ENCODE measurements around the gene LRCH1. TPM values are rescaled to one million over a fixed set of nuclear protein-coding genes. Genes with fewer than 3 reads are reported as not detected.

LRCH1 gene
- total and polyA plus RNA-seq, 2 experiments from 2014 or later, result 3.9 to 9.2 TPM

DNA sequence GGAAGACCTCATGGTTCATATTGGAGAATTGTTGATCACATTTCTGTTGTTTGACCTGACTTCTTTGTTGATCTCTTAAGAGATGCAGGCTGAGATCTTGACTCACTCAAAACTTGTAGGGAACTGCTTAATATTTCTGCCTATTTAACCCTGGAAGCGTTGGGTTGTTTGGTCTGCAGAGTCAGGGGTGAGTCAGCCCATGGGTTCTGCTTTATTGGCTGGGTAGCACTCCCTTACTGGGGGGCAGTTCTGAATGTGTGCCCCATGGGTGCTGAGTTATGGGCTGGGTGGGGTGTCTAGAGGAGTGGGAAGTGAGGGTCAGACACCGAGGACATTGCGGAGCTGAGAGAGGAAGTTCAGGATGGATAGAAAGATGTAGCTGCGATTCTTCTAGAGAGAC is 87.9 kb downstream of the LRCH1 start:
- peaks cover 6% of the 10 kb centered on the region for H3K27me3 Mint-ChIP-seq (ENCODE audit: insufficient read depth, low read depth, poor library complexity)
- Histone ChIP-seq H3K4me1 (ENCODE audit: insufficient read depth) (peaks cover 7% of the 10 kb centered on the region), H4K20me1 (replicated peaks; ENCODE audit: insufficient read depth) (no peaks in the 10 kb centered on the region; the same call in 1 of the 2 replicates), H3F3A (replicated peaks; ENCODE audit: low read depth) (no peaks in the 10 kb centered on the region), H3K27me3 (ENCODE audit: insufficient read depth) (no peaks in the 10 kb centered on the region), H2AFZ (no peak overlapping the region), H3K4me2 (no peak overlapping the region), H3K79me2 (replicated peaks; ENCODE audit: insufficient read depth) (peaks cover 20% of the 10 kb centered on the region), H3K9me2 (ENCODE audit: insufficient read depth) (no peaks in the 10 kb centered on the region; the same call in 1 of the 2 replicates), H3K4me3 (no peak overlapping the region), H3K27ac (ENCODE audit: low read depth) (no peak overlapping the region), H3K36me3 (ENCODE audit: insufficient read depth) (no peaks in the 10 kb centered on the region)
- no peak for ATAC-seq
- H3K4me1 Mint-ChIP-seq, result peaks cover 41% of the 10 kb centered on the region
- TF ChIP-seq POLR2AphosphoS5 (IDR thresholded peaks at IDR 0.05; ENCODE audit: low read depth) (no peak), ZNF114 (CRISPR knock-in tag; IDR thresholded peaks at IDR 0.05) (no peak), STAT1 (IDR thresholded peaks at IDR 0.05; ENCODE audit: unreplicated experiment) (no peak), JUNB (IDR thresholded peaks at IDR 0.05; ENCODE audit: unreplicated experiment) (no peak), ZNF331 (CRISPR knock-in tag; IDR thresholded peaks at IDR 0.05; ENCODE audit: low read depth) (no peak), NANOG (IDR thresholded peaks at IDR 0.05; ENCODE audit: borderline replicate concordance) (no peak), EZH2phosphoT487 (IDR thresholded peaks at IDR 0.05; ENCODE audit: unreplicated experiment) (no peak), EZH2 (IDR thresholded peaks at IDR 0.05; ENCODE audit: low read depth, unreplicated experiment) (no peak), CREB1 (CRISPR knock-in tag; IDR thresholded peaks at IDR 0.05; ENCODE audit: low read depth) (no peak)
- TF ChIP-seq, protein P1, sequence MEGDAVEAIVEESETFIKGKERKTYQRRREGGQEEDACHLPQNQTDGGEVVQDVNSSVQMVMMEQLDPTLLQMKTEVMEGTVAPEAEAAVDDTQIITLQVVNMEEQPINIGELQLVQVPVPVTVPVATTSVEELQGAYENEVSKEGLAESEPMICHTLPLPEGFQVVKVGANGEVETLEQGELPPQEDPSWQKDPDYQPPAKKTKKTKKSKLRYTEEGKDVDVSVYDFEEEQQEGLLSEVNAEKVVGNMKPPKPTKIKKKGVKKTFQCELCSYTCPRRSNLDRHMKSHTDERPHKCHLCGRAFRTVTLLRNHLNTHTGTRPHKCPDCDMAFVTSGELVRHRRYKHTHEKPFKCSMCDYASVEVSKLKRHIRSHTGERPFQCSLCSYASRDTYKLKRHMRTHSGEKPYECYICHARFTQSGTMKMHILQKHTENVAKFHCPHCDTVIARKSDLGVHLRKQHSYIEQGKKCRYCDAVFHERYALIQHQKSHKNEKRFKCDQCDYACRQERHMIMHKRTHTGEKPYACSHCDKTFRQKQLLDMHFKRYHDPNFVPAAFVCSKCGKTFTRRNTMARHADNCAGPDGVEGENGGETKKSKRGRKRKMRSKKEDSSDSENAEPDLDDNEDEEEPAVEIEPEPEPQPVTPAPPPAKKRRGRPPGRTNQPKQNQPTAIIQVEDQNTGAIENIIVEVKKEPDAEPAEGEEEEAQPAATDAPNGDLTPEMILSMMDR (conservative IDR thresholded peaks at IDR 0.05; ENCODE audit: low read depth in 2 of 2), result no peak
- TF ChIP-seq, protein P2, sequence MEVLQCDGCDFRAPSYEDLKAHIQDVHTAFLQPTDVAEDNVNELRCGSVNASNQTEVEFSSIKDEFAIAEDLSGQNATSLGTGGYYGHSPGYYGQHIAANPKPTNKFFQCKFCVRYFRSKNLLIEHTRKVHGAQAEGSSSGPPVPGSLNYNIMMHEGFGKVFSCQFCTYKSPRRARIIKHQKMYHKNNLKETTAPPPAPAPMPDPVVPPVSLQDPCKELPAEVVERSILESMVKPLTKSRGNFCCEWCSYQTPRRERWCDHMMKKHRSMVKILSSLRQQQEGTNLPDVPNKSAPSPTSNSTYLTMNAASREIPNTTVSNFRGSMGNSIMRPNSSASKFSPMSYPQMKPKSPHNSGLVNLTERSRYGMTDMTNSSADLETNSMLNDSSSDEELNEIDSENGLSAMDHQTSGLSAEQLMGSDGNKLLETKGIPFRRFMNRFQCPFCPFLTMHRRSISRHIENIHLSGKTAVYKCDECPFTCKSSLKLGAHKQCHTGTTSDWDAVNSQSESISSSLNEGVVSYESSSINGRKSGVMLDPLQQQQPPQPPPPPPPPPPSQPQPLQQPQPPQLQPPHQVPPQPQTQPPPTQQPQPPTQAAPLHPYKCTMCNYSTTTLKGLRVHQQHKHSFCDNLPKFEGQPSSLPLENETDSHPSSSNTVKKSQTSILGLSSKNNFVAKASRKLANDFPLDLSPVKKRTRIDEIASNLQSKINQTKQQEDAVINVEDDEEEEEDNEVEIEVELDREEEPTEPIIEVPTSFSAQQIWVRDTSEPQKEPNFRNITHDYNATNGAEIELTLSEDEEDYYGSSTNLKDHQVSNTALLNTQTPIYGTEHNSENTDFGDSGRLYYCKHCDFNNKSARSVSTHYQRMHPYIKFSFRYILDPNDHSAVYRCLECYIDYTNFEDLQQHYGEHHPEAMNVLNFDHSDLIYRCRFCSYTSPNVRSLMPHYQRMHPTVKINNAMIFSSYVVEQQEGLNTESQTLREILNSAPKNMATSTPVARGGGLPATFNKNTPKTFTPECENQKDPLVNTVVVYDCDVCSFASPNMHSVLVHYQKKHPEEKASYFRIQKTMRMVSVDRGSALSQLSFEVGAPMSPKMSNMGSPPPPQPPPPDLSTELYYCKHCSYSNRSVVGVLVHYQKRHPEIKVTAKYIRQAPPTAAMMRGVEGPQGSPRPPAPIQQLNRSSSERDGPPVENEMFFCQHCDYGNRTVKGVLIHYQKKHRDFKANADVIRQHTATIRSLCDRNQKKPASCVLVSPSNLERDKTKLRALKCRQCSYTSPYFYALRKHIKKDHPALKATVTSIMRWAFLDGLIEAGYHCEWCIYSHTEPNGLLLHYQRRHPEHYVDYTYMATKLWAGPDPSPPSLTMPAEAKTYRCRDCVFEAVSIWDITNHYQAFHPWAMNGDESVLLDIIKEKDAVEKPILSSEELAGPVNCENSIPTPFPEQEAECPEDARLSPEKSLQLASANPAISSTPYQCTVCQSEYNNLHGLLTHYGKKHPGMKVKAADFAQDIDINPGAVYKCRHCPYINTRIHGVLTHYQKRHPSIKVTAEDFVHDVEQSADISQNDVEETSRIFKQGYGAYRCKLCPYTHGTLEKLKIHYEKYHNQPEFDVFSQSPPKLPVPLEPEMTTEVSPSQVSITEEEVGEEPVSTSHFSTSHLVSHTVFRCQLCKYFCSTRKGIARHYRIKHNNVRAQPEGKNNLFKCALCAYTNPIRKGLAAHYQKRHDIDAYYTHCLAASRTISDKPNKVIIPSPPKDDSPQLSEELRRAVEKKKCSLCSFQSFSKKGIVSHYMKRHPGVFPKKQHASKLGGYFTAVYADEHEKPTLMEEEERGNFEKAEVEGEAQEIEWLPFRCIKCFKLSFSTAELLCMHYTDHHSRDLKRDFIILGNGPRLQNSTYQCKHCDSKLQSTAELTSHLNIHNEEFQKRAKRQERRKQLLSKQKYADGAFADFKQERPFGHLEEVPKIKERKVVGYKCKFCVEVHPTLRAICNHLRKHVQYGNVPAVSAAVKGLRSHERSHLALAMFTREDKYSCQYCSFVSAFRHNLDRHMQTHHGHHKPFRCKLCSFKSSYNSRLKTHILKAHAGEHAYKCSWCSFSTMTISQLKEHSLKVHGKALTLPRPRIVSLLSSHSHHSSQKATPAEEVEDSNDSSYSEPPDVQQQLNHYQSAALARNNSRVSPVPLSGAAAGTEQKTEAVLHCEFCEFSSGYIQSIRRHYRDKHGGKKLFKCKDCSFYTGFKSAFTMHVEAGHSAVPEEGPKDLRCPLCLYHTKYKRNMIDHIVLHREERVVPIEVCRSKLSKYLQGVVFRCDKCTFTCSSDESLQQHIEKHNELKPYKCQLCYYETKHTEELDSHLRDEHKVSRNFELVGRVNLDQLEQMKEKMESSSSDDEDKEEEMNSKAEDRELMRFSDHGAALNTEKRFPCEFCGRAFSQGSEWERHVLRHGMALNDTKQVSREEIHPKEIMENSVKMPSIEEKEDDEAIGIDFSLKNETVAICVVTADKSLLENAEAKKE (CRISPR knock-in tag; IDR thresholded peaks at IDR 0.05), result no peak
- TF ChIP-seq, protein P3, sequence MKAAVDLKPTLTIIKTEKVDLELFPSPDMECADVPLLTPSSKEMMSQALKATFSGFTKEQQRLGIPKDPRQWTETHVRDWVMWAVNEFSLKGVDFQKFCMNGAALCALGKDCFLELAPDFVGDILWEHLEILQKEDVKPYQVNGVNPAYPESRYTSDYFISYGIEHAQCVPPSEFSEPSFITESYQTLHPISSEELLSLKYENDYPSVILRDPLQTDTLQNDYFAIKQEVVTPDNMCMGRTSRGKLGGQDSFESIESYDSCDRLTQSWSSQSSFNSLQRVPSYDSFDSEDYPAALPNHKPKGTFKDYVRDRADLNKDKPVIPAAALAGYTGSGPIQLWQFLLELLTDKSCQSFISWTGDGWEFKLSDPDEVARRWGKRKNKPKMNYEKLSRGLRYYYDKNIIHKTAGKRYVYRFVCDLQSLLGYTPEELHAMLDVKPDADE (IDR thresholded peaks at IDR 0.05), result no peak
- TF ChIP-seq, protein P4, sequence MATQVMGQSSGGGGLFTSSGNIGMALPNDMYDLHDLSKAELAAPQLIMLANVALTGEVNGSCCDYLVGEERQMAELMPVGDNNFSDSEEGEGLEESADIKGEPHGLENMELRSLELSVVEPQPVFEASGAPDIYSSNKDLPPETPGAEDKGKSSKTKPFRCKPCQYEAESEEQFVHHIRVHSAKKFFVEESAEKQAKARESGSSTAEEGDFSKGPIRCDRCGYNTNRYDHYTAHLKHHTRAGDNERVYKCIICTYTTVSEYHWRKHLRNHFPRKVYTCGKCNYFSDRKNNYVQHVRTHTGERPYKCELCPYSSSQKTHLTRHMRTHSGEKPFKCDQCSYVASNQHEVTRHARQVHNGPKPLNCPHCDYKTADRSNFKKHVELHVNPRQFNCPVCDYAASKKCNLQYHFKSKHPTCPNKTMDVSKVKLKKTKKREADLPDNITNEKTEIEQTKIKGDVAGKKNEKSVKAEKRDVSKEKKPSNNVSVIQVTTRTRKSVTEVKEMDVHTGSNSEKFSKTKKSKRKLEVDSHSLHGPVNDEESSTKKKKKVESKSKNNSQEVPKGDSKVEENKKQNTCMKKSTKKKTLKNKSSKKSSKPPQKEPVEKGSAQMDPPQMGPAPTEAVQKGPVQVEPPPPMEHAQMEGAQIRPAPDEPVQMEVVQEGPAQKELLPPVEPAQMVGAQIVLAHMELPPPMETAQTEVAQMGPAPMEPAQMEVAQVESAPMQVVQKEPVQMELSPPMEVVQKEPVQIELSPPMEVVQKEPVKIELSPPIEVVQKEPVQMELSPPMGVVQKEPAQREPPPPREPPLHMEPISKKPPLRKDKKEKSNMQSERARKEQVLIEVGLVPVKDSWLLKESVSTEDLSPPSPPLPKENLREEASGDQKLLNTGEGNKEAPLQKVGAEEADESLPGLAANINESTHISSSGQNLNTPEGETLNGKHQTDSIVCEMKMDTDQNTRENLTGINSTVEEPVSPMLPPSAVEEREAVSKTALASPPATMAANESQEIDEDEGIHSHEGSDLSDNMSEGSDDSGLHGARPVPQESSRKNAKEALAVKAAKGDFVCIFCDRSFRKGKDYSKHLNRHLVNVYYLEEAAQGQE (IDR thresholded peaks at IDR 0.05; ENCODE audit: unreplicated experiment), result no peak
- no peak for DNase-seq (ENCODE audit: low spot score)
- H3K27ac Mint-ChIP-seq, result no peak overlapping the region
- H3K4me3 Mint-ChIP-seq, result no peak overlapping the region
- no peaks in the 10 kb centered on the region; the same call in 2 of the 3 replicates for H3K36me3 Mint-ChIP-seq (ENCODE audit: low read depth)
- no peaks in the 10 kb centered on the region; the same call in 2 of the 3 replicates for H3K9me3 Mint-ChIP-seq
